ENCODE results near the gene SCOC. TPM values are rescaled to one million over a fixed set of nuclear protein-coding genes. Genes with fewer than 3 reads are reported as not detected.

Gene SCOC
- total and polyA plus RNA-seq, 2 donors (not counting 3 experiments of a cell fraction or from before 2014, with no cell fraction given): 12.3 to 38.3 TPM

DNA sequence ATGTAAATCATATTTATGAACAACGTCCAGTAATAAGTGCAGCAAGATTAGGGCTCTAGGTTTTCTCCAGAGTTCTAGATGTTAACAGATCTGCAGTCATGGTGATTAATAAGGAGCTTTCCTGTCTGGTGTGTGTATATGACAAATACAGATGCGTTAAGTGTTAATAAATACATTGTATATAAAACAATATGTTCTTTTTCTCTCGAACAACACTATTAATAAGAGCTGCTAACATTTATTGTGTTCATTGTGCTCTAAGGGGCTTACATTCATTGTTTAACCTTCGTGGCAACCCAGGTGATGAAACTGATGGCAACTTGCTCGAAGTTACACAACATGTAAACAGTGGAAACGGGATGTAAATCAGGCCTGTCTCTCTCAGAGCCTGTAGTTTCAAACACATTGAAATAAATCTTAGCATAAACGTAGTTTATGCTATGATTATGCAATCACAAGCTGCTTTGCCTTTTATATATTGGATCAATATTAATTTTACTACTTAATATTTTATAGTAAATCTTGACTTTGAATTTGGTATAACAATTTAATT, 54.5 kb downstream of the SCOC start:
- H3K4me3 ChIP-seq (replicated peaks in 1 of 3; ENCODE audit: insufficient read depth in 1 of 3, low read depth in 1 of 3, low read length in 3 of 3): peak overlapping the region; percentile 30 to 64 (median 48)
- intact Hi-C loops (cut with micrococcal nuclease) (loop anchor here (1.0 to 2.0 kb wide), 5 partner anchors 55 to 423 kb away; partner anchors contain the start of genes ELMOD2 and SCOC), dilution Hi-C loops (cut with MboI; ENCODE audit: extremely low pct_ligation_motif_present, low sequenced_read_pairs) (no loop called here)
- BruUV-seq (replicated peaks): no TSS peak
- H4K20me1 ChIP-seq (replicated peaks; ENCODE audit: control insufficient read depth, extremely low read depth, insufficient read depth, low read length): no peaks in the 10 kb centered on the region
- H3K4me2 ChIP-seq (ENCODE audit: insufficient read depth, low read length): peak overlapping the region; percentile 54
- ChIA-PET POLR2A (no interaction called here), CTCF (interaction anchor here (0.6 to 5.7 kb wide), 14 partner anchors 9 to 423 kb away, joined by 3 to 30 read pairs (median 4); partner anchors contain the start of genes ELMOD2 and SCOC)
- H3K9me3 ChIP-seq (replicated peaks; ENCODE audit: control insufficient read depth, insufficient read depth, low read length): no peaks in the 10 kb centered on the region
- H3K79me2 ChIP-seq (ENCODE audit: control insufficient read depth, insufficient read depth, low read length): no peaks in the 10 kb centered on the region
- no peak overlapping the region for H3K9ac ChIP-seq (replicated peaks; ENCODE audit: extremely low read depth, insufficient read depth, low read length)
- H2AFZ ChIP-seq (ENCODE audit: low read depth, low read length): peak overlapping the region; percentile 94
- peaks cover 9% of the 10 kb centered on the region for H3K4me1 ChIP-seq (ENCODE audit: control insufficient read depth, extremely low read depth, insufficient read depth, low read length)
- no peaks in the 10 kb centered on the region for H3K36me3 ChIP-seq (ENCODE audit: control insufficient read depth in 2 of 2, extremely low read depth in 1 of 2, insufficient read depth in 2 of 2, low read length in 2 of 2)
- peaks cover 12 to 30% of the 10 kb centered on the region in 2 experiments for H3K27me3 ChIP-seq (ENCODE audit: control insufficient read depth in 2 of 2, insufficient read depth in 2 of 2, low read length in 2 of 2)
- DNase-seq (ENCODE audit: low read depth, low spot score) (no peak), FAIRE-seq (no peak)
- TF ChIP-seq, protein P1, sequence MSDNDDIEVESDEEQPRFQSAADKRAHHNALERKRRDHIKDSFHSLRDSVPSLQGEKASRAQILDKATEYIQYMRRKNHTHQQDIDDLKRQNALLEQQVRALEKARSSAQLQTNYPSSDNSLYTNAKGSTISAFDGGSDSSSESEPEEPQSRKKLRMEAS (IDR thresholded peaks at IDR 0.05; ENCODE audit: insufficient read depth, insufficient read length): no peak
- TF ChIP-seq MYC (IDR thresholded peaks at IDR 0.05; ENCODE audit: low read depth, low read length): no peak
- TF ChIP-seq EZH2 (IDR thresholded peaks at IDR 0.05; ENCODE audit: borderline replicate concordance, low read depth, low read length, severe bottlenecking): no peak
- no peak for TF ChIP-seq POLR2A (IDR thresholded peaks at IDR 0.05; ENCODE audit: low read depth, low read length)
- no peak for TF ChIP-seq FOS (IDR thresholded peaks at IDR 0.05; ENCODE audit: borderline replicate concordance, insufficient read depth, low read length)
- TF ChIP-seq JUN (IDR thresholded peaks at IDR 0.05; ENCODE audit: borderline replicate concordance, insufficient read depth, insufficient read length, low read depth): no peak
- no peak for TF ChIP-seq GATA2 (IDR thresholded peaks at IDR 0.05; ENCODE audit: insufficient read depth, insufficient read length, low read depth, low read length)
- H3K27ac ChIP-seq (ENCODE audit: insufficient read depth, low read depth, low read length): no peak overlapping the region
- no peaks in the 10 kb centered on the region for H3K9me1 ChIP-seq (replicated peaks; ENCODE audit: control insufficient read depth, extremely low read depth, insufficient read depth, low read length)

Other genes with a start within 250 kb of the SCOC start
- 20.1 and 20.3 TPM in 2 replicates for gene MAML3, start 219.5 kb upstream of the SCOC start, total RNA-seq
- gene MAML3, start 219.5 kb upstream of the SCOC start, polyA plus RNA-seq: 13.1 and 14.0 TPM in 2 replicates
- 0.60 and 1.00 TPM in 2 replicates for gene CLGN, start 54.0 kb downstream of the SCOC start, total RNA-seq
- gene CLGN, start 54.0 kb downstream of the SCOC start, polyA plus RNA-seq: 0.05 and 0.12 TPM in 2 replicates
- gene MGAT4D, start 124.6 kb downstream of the SCOC start, total RNA-seq: not detected in 2 replicates
- not detected in 2 replicates for gene MGAT4D, start 124.6 kb downstream of the SCOC start, polyA plus RNA-seq
- gene ELMOD2, start 150.5 kb downstream of the SCOC start, total RNA-seq: 20.5 and 23.6 TPM in 2 replicates
- 2.6 and 5.0 TPM in 2 replicates for gene ELMOD2, start 150.5 kb downstream of the SCOC start, polyA plus RNA-seq
- not detected in 2 replicates for gene UCP1, start 195.3 kb downstream of the SCOC start, total RNA-seq
- not detected in 2 replicates for gene UCP1, start 195.3 kb downstream of the SCOC start, polyA plus RNA-seq

All from endothelial cell of umbilical vein (primary cell).